SK-N-SH (cell line): ENCODE results near the gene UGGT2.

Experiments used
- FOSL2 ChIP-seq: IDR thresholded peaks from 2 replicates; pipeline ENCODE4 v1.4.0; 2012; ENCODE audit warnings: low read depth, mild to moderate bottlenecking, moderate library complexity, borderline replicate concordance
- RAD21 ChIP-seq: IDR thresholded peaks from 2 replicates; pipeline ENCODE4 v1.6.1; 2012; ENCODE audit warnings: mild to moderate bottlenecking, low read length

- TF ChIP-seq RAD21 (no peak), FOSL2 (no peak)
Measured at GRCh38 chr13:95956589-95957148, 96.5 kb downstream of the UGGT2 start.
